ENCODE measurements around the gene AUTS2.
A peak's percentile ranks its signal among the peaks of the same experiment; 100 is the strongest.
"Not testable (repeated sequence)": the region's sequence is repeated elsewhere in the genome, so short reads cannot be mapped to it uniquely, and the experiment has no call there.

Gene AUTS2

DNA sequence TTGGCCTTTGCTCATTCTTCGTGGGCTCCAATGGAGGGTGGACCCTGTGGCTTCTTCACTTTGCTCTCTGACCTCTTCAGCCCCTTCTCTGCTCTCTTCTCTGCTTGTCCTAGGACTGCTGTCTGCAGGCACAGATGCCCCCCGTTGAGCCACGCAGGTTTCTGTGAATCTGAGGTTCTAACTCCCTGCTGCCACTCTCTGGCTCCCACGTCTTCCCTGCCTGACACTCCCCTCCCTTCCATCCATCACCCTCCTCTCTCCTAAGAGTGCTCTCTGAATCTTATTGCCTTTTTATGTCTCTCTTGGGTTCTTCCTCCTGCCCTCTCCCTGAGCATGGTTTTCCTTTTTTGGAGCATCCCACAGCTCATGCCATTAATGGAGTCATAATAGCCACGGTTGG, 1034.1 kb downstream of the AUTS2 start:
- no peak for DNase-seq

- no peak for DNase-seq
These were observed 1035.8 kb downstream of the AUTS2 start for GRCh38 chr7:70634071-70634470.

DNA sequence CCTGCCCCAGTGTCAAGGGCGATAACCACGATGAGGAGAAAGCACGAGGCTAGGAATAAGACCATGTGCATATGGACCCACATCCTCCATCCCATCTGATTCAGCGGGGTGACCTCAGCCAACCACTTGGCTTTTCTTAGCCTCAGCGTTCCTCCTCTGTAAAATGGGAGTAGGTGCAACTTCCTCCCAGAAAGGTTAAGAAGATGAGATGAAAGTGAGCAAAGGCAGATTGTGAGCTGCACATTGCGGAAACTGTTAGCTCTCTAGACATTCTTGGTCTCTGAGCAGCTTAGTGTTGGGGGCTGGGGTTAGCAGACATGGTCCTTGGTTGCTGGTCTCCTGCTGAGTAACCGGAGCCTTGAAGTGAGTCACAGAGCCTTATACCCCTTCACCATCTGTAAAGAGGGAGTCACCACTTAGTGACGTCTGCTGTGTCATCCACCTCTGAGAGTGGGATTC, 1036.4 kb downstream of the AUTS2 start:
- DNase-seq = no peak

- DNase-seq = no peak
These were observed 1037.4 kb downstream of the AUTS2 start for GRCh38 chr7:70635633-70636032.

DNA sequence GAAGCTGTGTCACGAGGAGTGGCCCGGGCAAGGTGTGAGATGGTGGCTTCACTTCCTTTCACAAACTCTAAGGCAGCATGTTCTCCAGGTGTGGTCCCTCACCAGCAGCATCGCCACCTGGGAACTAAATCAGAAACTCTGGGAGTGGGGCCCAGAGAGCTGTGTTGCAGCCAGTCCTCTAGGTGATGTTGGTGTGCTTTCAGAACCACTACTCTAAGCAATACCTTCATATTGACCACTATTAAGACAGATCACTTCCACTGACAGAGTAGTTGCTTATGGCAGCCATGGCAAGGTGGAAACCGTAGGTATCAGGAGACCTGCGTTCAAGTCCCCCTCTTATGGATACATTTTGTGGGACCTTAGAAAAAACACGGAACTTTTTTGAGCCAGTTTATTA, 1037.9 kb downstream of the AUTS2 start:
- no peak for DNase-seq

DNA sequence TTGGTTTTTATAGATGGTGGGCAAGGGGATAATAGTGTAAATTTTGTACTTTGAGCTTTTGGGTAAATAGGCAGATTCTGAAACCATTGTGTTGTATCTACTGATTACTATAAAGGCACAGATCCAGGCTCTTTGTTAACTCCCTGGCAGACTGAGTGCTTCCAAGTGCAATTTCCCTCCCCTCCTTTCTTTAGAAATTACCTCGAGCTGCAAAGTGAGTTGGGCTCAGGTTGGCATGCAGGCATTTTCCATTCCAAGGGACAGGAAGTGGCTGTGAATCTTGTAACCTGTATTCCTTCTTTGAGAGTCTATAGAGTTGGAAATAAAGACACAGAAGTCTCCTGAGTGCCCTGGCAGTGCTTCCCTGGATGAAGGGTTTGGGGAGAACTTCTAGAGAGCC, 1039.5 kb downstream of the AUTS2 start:
- DNase-seq = no peak

GRCh38 chr7:70638158-70639107, 1040.2 kb downstream of the AUTS2 start:
- DNase-seq = no peak

DNA sequence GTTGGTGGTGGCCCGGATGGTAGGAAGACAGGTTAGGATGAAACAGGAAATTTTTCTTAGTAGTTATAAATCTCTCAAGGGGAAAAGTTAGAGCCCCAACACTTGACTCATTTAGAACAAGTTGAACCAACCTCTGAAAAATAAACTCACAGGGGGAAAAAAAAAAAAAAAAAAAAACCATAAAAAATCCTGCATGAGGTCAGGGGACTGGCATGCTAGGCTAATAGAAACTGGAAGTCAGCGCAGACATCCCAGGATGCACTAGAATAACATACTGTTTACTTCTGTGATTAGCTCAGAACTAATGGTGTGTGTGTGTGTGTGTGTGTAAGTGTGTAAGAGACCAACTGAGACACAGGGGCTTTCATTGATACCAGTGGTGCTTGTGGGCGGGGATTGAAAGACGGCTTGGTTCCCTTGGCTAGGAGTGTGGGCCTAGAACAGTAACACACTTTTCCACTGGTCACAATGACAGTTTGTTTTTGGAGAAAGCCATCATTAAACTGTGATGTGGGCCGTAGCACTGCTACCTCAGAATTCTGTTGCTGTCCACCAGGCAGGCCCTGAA, 1042.1 kb downstream of the AUTS2 start:
- DNase-seq = no peak

GRCh38 chr7:70641882-70642281, 1043.6 kb downstream of the AUTS2 start:
- DNase-seq = no peak

GRCh38 chr7:70645279-70645678, 1047.0 kb downstream of the AUTS2 start:
- no peak for DNase-seq

GRCh38 chr7:70645876-70646351, 1047.6 kb downstream of the AUTS2 start:
- no peak for DNase-seq

GRCh38 chr7:70646536-70647248, 1048.4 kb downstream of the AUTS2 start:
- DNase-seq = no peak

GRCh38 chr7:70647801-70648498, 1049.7 kb downstream of the AUTS2 start:
- peak; percentile 75 for DNase-seq

DNA sequence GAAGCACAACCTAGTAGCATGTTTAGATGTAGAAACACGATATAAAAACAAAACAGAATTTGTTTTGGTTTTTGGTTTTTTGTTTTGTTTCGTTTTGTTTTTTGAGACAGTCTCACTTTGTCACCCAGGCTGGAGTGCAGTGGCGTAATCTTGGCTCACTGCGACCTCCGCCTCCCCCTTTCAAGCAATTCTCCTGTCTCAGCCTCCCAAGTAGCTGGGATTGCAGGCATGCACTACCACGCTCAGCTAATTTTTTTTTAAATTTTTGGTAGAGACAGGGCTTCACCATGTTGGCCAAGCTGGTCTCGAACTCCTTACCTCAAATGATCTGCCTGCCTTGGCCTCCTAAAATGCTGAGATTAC, 1050.2 kb downstream of the AUTS2 start:
- DNase-seq = not testable (repeated sequence)

GRCh38 chr7:70649323-70649722, 1051.0 kb downstream of the AUTS2 start:
- no peak for DNase-seq

DNA sequence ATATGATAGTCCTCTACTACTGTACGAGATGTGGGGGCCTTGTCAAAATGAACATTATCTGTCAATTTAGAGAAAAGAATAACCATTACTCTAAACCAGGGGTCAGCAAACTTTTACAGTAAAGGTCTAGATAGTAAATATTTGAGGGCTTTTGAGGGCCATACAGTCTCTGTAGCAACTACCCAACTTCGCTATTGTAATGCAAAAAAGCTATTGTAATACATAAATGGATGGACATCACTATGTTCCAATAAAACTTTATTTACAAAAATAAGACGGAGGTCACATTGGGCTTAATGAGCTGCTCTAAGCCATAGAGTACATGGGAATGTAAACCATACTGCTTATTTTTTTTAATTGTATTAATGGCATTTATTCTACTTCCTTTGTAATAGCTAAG, 1055.9 kb downstream of the AUTS2 start:
- DNase-seq = no peak

DNA sequence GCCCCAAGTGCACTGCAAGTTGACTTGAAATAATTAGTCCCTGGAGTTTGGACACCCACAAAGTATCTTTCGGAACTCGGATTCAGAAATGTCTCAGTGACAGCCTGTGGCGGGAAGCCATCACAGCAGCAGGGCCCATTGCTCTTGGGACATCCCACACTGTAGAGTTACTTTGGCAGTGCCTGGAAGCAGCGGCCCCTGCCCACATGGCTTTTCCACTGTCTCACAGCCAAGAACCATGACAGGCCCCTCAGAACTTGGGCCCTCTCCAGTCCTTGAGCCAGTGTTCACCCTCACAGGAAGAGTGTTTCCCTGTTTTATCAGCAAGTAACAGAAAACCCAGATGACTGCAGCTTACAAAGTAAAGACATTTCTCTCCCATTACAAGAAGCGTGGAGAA, 1056.7 kb downstream of the AUTS2 start:
- no peak for DNase-seq

DNA sequence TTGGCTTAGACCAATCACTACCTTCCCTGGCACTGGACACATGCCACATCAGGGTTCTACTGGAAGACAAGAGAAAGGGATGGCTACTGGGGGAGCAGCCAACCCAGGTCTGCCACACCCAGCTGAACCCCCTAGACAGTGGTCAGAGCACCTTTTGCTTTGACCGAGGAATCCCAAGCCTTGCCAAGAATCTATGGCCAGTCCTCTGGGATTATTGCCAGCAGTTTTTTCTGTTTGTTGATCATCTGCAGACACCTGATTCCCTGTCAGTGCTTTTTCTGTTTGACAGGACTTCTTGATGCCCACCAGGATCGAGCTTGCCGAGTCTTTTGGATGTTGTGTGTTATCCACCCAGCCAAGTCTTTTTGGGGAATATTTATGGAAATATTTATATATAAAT, 1057.4 kb downstream of the AUTS2 start:
- no peak for DNase-seq

GRCh38 chr7:70657571-70657970, 1059.3 kb downstream of the AUTS2 start:
- no peak for DNase-seq

DNA sequence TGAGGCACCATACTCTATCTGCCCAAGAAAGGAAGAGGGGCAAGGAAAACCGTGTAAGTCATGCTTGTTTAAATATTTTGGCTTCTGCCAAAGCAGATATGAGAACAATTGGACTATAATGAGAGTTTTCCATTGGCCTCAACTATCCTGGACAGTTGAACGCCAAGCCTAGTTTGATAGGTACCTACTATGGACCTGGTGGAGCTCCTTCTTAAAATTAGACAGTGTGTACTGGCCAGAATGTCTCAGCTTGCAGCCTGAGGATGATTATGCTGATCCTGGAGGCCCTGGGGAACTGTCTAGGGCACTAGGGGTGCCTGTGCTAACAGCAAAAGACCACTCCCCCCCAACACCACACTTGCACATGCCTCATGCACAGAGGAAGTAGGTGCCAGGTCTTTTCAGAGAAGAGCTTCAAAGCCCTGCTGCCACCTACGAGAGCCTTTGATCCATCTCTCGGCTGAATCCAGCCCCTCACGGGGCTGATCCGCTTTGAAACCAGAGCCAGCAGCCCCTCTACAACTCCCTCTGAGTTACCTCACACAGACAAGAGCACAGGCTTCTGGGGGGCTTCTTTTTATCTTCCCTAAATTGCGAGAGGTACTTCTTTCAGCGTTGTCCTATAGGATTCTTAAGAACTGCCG, 1059.8 kb downstream of the AUTS2 start:
- no peak for DNase-seq

- no peak for DNase-seq
These were observed 1061.0 kb downstream of the AUTS2 start for GRCh38 chr7:70659263-70659662.

DNA sequence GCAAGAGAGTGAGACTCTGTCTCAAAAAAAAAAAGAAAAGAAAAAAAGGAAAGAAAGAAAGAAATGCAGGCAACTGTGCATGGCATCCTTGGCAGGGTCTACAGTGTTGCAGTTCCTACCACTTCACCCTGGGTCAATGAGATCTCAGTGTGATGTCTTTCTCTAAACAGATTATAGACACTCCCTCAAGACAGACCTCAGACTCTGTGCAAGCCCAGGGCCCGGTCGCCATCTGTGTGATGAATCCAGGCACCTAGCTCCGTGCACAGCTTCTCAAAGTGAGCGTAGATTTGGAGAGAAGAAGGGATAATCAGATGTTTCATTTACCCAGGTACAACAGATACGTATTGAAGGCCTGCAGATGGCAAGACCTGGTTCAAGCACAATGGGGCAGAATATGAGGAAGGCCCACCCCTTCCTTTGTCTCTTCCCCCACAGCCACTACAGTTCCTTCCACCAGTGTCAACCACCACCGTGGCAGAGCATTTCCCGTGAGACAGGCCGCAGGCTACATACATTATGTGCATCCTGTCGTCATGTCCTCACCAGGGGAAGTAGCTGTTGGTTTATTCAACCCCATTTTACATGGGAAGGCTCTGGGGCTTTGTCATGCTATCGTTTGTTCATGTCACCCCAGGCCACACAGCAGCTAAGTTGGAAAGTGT, 1062.0 kb downstream of the AUTS2 start:
- DNase-seq = peak; percentile 64

Measured in CD4-positive, alpha-beta T cell treated with Interleukin-10 for 1 hour (primary cell).